SK-N-SH (cell line): ENCODE results near the gene TGFBR3. TPM values are rescaled to one million over a fixed set of nuclear protein-coding genes. Genes with fewer than 3 reads are reported as not detected.
A peak's percentile ranks its signal among the peaks of the same experiment; 100 is the strongest.

Source experiments
- CTCF ChIA-PET: fragments of 300-600, 350-600 bp; formaldehyde crosslinking; extraction: SDS; loops from one replicate; lab custom pipeline; 2021; lab: Yijun Ruan, JAX
- POLR2A ChIA-PET: fragments of 350-600 bp; sonication (Branson Sonifier 250); formaldehyde crosslinking; extraction: SDS; loops from one replicate; lab custom pipeline; 2020; ENCODE audit warnings: antibody characterized with exemption, inconsistent platforms; lab: Yijun Ruan, JAX
- DNase-seq: peaks from one replicate; pipeline ENCODE4 v3.0.0; 2012
- H2AFZ ChIP-seq: fragments of 200-600 bp; sonication (generic); 2 replicates; pipeline ENCODE4 v1.8.1; 2016; ENCODE audit warnings: antibody characterized with exemption, mild to moderate bottlenecking, low read depth
- H3F3A ChIP-seq: fragments of 200-600 bp; sonication (generic); replicated peaks from 2 replicates; pipeline ENCODE3; 2016; ENCODE audit warnings: antibody characterized with exemption, mild to moderate bottlenecking; ENCODE audit not compliant: insufficient read depth
- H3K27ac ChIP-seq, 2 experiments: fragments of 200-500 bp in 1 of 2; fragments of 200-600 bp in 1 of 2; sonication (Bioruptor generic) in 1 of 2; sonication (generic), shearing (Covaris generic) in 1 of 2; 2 replicates each; pipeline versions ENCODE4 v1.5.1 to v1.6.1; 2014 to 2016; ENCODE audit warnings: low read depth in 2 of 2, inconsistent platforms in 1 of 2, low read length in 1 of 2, mild to moderate bottlenecking in 1 of 2, mixed read lengths in 1 of 2
- H3K27me3 ChIP-seq: fragments of 200-600 bp; sonication (generic), shearing (Covaris generic); 2 replicates; pipeline ENCODE4 v1.6.1; 2016; ENCODE audit warnings: mixed run types; ENCODE audit not compliant: insufficient read depth
- H3K36me3 ChIP-seq, 2 experiments: fragments of 200-500 bp in 1 of 2; fragments of 200-600 bp in 1 of 2; sonication (Bioruptor generic) in 1 of 2; sonication (generic) in 1 of 2; replicated peaks in 1 of 2; 2 replicates each; pipeline versions ENCODE3 to v1.5.1; 2014 to 2016; ENCODE audit warnings: low read length in 1 of 2, mild to moderate bottlenecking in 1 of 2; ENCODE audit not compliant: insufficient read depth in 2 of 2, control insufficient read depth in 1 of 2
- H3K4me1 ChIP-seq, 2 experiments: fragments of 200-500 bp in 1 of 2; fragments of 200-600 bp in 1 of 2; sonication (Bioruptor generic) in 1 of 2; sonication (generic), shearing (Covaris generic) in 1 of 2; 2 replicates each; pipeline versions ENCODE4 v1.5.1 to v1.6.1; 2014 to 2016; ENCODE audit warnings: low read depth in 1 of 2, low read length in 1 of 2, mixed run types in 1 of 2; ENCODE audit not compliant: insufficient read depth in 2 of 2, control insufficient read depth in 1 of 2
- H3K4me2 ChIP-seq: fragments of 200-600 bp; sonication (generic), shearing (Covaris generic); 2 replicates; pipeline ENCODE4 v1.6.1; 2017; ENCODE audit warnings: mixed run types
- H3K4me3 ChIP-seq, 2 experiments: fragments of 200-500 bp in 1 of 2; fragments of 200-600 bp in 1 of 2; sonication (Bioruptor generic) in 1 of 2; sonication (generic), shearing (Covaris generic) in 1 of 2; 2 replicates each; pipeline versions ENCODE4 v1.5.1 to v1.8.1; 2014 to 2016; ENCODE audit warnings: low read depth in 2 of 2, inconsistent platforms in 1 of 2, low read length in 1 of 2, mild to moderate bottlenecking in 1 of 2, mixed read lengths in 1 of 2, moderate library complexity in 1 of 2
- H3K79me2 ChIP-seq: fragments of 200-600 bp; sonication (generic); 2 replicates; pipeline ENCODE4 v1.8.1; 2017; ENCODE audit warnings: mild to moderate bottlenecking; ENCODE audit not compliant: insufficient read depth
- H3K9ac ChIP-seq: fragments of 200-600 bp; sonication (generic); 2 replicates; pipeline ENCODE4 v1.6.1; 2017; ENCODE audit warnings: mixed run types
- H3K9me2 ChIP-seq: fragments of 200-600 bp; sonication (generic); 2 replicates; pipeline ENCODE4 v1.6.1; 2017; ENCODE audit warnings: mixed run types
- H3K9me3 ChIP-seq: fragments of 200-600 bp; sonication (generic); 2 replicates; pipeline ENCODE4 v1.6.1; 2017; ENCODE audit warnings: mixed run types, mild to moderate bottlenecking, moderate library complexity
- H4K20me1 ChIP-seq: fragments of 200-600 bp; sonication (generic); 2 replicates; pipeline ENCODE4 v1.6.1; 2017; ENCODE audit warnings: mild to moderate bottlenecking, mixed run types; ENCODE audit not compliant: insufficient read depth
- CHD2 ChIP-seq: fragments of 150-350 bp; IDR thresholded peaks from 2 replicates; pipeline ENCODE4 v1.6.1; 2018; ENCODE audit warnings: low read length; ENCODE audit not compliant: partially characterized antibody
- EZH2phosphoT487 ChIP-seq: fragments of 200-600 bp; sonication (generic); IDR thresholded peaks from 2 replicates; pipeline ENCODE4 v1.6.1; 2017; ENCODE audit warnings: low read depth, mixed run types, mild to moderate bottlenecking, antibody characterized with exemption, moderate library complexity, borderline replicate concordance
- FOSL2 ChIP-seq: IDR thresholded peaks from 2 replicates; pipeline ENCODE4 v1.4.0; 2012; ENCODE audit warnings: low read depth, mild to moderate bottlenecking, moderate library complexity, borderline replicate concordance
- JUND ChIP-seq: IDR thresholded peaks from 2 replicates; pipeline ENCODE4 v1.4.0; 2012
- MEF2A ChIP-seq: IDR thresholded peaks from 2 replicates; pipeline ENCODE4 v1.4.0; 2012; ENCODE audit warnings: low read depth, borderline replicate concordance
- NFIC ChIP-seq: IDR thresholded peaks from 2 replicates; pipeline ENCODE4 v1.4.0; 2012; ENCODE audit warnings: borderline replicate concordance
- RCOR1 ChIP-seq: fragments of 150-350 bp; IDR thresholded peaks from 2 replicates; pipeline ENCODE4 v1.6.1; 2017; ENCODE audit warnings: antibody characterized with exemption, low read length
- RXRA ChIP-seq: IDR thresholded peaks from 2 replicates; pipeline ENCODE4 v1.4.0; 2012; ENCODE audit warnings: low read depth, mild to moderate bottlenecking, borderline replicate concordance
- SIN3A ChIP-seq: IDR thresholded peaks from 2 replicates; pipeline ENCODE4 v1.6.1; 2012; ENCODE audit warnings: low read depth, mild to moderate bottlenecking, low read length, moderate library complexity, borderline replicate concordance
- SMC3 ChIP-seq: IDR thresholded peaks from 2 replicates; pipeline ENCODE4 v1.6.1; 2012; ENCODE audit warnings: low read depth, low read length, improper control_type of control experiment
- TAF1 ChIP-seq: IDR thresholded peaks from 2 replicates; pipeline ENCODE4 v1.6.1; 2012; ENCODE audit warnings: low read depth, mild to moderate bottlenecking, low read length, moderate library complexity, borderline replicate concordance
- WGBS: methylation state at CpG from one replicate; pipeline ENCODE4 v1.1.6; 2017; ENCODE audit warnings: low lambda C conversion rate; 5-methylcytosine and 5-hydroxymethylcytosine counted together
- polyA plus RNA-seq, 3 experiments: library from polyadenylated mRNA; depleted of rRNA; stranded (reverse); fragments of >200 nt; gene quantifications; 2 replicates each; pipeline ENCODE4 v1.2.3, GENCODE V29; 2012
- TF ChIP-seq, protein P1 (sequence below): IDR thresholded peaks from 2 replicates; pipeline ENCODE4 v1.4.0; 2012; ENCODE audit warnings: low read depth
- TF ChIP-seq, protein P2 (sequence below): IDR thresholded peaks from 2 replicates; pipeline ENCODE4 v1.6.1; 2012; ENCODE audit warnings: mild to moderate bottlenecking, low read depth, low read length, moderate library complexity
- TF ChIP-seq, protein P3 (sequence below): IDR thresholded peaks from 2 replicates; pipeline ENCODE4 v1.4.0; 2012; ENCODE audit warnings: low read depth, borderline replicate concordance

The TGFBR3 gene
- polyA plus RNA-seq, 1 of the 3 experiments (the other 2 are of a cell fraction): 0.07 TPM

DNA sequence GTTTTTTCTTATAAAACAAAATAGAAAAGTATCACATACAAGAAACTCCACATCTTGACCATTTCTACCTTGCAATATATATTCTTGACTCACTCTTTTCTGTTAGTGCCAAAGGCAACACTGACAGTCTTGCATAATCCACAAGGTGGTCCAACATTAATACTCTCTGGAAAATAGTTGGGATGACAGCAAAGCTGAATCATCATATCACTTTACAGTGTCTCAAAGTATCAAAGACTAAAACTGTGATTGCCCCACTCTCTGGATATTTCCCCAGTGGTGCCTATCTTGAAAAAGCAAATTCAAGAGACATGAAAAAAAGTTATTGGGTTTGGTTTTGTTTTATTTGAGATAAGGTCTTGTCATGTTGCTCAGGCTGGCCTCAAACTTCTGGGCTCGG lies 14.6 kb upstream of the TGFBR3 start:
- H3K4me2 ChIP-seq: no peak overlapping the region
- 33% methylated on average over 1 of the region's 1 CpG for WGBS

DNA sequence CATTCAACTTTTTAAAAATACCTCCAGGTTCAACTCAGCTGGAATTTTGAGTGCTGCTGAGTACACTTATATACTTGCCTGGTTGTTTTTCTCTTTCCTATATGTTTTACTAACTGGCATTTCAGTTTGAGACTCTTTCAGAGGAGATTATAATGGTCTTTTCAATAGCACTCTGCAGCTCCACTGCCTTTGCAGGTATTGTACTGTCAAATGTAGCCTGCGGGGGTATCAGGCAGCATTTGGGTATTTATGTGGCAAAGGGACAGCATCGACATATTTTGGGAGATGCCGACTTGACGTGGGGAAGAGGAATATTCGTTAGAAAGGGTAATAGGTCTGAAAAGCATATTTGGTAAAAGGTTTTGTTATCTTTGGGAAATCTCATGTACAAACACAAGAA lies 11.1 kb upstream of the TGFBR3 start:
- no peaks in the 10 kb centered on the region for H4K20me1 ChIP-seq
- H2AFZ ChIP-seq: no peak overlapping the region
- POLR2A ChIA-PET: no interaction called here
- peaks cover 5% of the 10 kb centered on the region for H3F3A ChIP-seq
- DNase-seq: no peak
- H3K27me3 ChIP-seq: peaks cover 5% of the 10 kb centered on the region; the same call in 1 of the 2 replicates
- no peak overlapping the region for H3K4me3 ChIP-seq
- TF ChIP-seq RXRA (no peak), TAF1 (no peak), MEF2A (no peak)
- TF ChIP-seq, protein P1, sequence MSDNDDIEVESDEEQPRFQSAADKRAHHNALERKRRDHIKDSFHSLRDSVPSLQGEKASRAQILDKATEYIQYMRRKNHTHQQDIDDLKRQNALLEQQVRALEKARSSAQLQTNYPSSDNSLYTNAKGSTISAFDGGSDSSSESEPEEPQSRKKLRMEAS: no peak
- no peaks in the 10 kb centered on the region for H3K79me2 ChIP-seq
- H3K9me3 ChIP-seq: no peaks in the 10 kb centered on the region
- no peak overlapping the region for H3K4me2 ChIP-seq
- CTCF ChIA-PET: interaction anchor here (1.5 kb wide), 1 partner anchor 11 kb away, joined by 4 read pairs; the partner anchor contains the start of gene TGFBR3
- H3K9me2 ChIP-seq: no peaks in the 10 kb centered on the region
- H3K36me3 ChIP-seq: no peaks in the 10 kb centered on the region
- H3K9ac ChIP-seq: no peak overlapping the region
- no peak overlapping the region for H3K27ac ChIP-seq
- 12% methylated on average over 5 of the region's 5 CpGs for WGBS
- H3K4me1 ChIP-seq: peaks cover 0 to 4% of the 10 kb centered on the region in 2 experiments; a peak in 1 of 4 replicates

More for the DNA sequence above, 14.6 kb upstream of the TGFBR3 start:
- no peak overlapping the region for H3K4me3 ChIP-seq
- TF ChIP-seq, protein P2, sequence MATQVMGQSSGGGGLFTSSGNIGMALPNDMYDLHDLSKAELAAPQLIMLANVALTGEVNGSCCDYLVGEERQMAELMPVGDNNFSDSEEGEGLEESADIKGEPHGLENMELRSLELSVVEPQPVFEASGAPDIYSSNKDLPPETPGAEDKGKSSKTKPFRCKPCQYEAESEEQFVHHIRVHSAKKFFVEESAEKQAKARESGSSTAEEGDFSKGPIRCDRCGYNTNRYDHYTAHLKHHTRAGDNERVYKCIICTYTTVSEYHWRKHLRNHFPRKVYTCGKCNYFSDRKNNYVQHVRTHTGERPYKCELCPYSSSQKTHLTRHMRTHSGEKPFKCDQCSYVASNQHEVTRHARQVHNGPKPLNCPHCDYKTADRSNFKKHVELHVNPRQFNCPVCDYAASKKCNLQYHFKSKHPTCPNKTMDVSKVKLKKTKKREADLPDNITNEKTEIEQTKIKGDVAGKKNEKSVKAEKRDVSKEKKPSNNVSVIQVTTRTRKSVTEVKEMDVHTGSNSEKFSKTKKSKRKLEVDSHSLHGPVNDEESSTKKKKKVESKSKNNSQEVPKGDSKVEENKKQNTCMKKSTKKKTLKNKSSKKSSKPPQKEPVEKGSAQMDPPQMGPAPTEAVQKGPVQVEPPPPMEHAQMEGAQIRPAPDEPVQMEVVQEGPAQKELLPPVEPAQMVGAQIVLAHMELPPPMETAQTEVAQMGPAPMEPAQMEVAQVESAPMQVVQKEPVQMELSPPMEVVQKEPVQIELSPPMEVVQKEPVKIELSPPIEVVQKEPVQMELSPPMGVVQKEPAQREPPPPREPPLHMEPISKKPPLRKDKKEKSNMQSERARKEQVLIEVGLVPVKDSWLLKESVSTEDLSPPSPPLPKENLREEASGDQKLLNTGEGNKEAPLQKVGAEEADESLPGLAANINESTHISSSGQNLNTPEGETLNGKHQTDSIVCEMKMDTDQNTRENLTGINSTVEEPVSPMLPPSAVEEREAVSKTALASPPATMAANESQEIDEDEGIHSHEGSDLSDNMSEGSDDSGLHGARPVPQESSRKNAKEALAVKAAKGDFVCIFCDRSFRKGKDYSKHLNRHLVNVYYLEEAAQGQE: no peak
- no peak for TF ChIP-seq TAF1
- TF ChIP-seq JUND: 0 out of 2 replicates have a peak, but pooled peaks have one; percentile 16
- no peak for TF ChIP-seq RCOR1
- no peak for TF ChIP-seq CHD2
- TF ChIP-seq NFIC: no peak
- TF ChIP-seq SMC3: no peak
- no peak for TF ChIP-seq SIN3A
- no peak for TF ChIP-seq EZH2phosphoT487
- TF ChIP-seq, protein P3, sequence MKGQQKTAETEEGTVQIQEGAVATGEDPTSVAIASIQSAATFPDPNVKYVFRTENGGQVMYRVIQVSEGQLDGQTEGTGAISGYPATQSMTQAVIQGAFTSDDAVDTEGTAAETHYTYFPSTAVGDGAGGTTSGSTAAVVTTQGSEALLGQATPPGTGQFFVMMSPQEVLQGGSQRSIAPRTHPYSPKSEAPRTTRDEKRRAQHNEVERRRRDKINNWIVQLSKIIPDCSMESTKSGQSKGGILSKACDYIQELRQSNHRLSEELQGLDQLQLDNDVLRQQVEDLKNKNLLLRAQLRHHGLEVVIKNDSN: no peak
- TF ChIP-seq FOSL2: 0 out of 2 replicates have a peak, but pooled peaks have one; percentile 19
- TF ChIP-seq, all 33 proteins: peak for 2
- Histone ChIP-seq H4K20me1 (no peaks in the 10 kb centered on the region), H3F3A (peaks cover 5% of the 10 kb centered on the region), H3K27ac (peak overlapping the region in 1 of 2 experiments; percentile 3; a peak in 1 of 4 replicates), H3K27me3 (peaks cover 5% of the 10 kb centered on the region; the same call in 1 of the 2 replicates), H3K36me3 (no peaks in the 10 kb centered on the region), H3K9me2 (no peaks in the 10 kb centered on the region), H3K9me3 (no peaks in the 10 kb centered on the region), H2AFZ (no peak overlapping the region), H3K4me1 (no peaks in the 10 kb centered on the region), H3K9ac (no peak overlapping the region), H3K79me2 (no peaks in the 10 kb centered on the region)
- POLR2A ChIA-PET: no interaction called here
- DNase-seq: no peak
- CTCF ChIA-PET: interaction anchor here (1.8 to 2.0 kb wide), 2 partner anchors 15 to 734 kb away, joined by 5 read pairs; partner anchors contain the start of gene TGFBR3
